Measurements from ENCODE around the gene APBB2. TPM values are rescaled to one million over a fixed set of nuclear protein-coding genes. Genes with fewer than 3 reads are reported as not detected.

The APBB2 gene
- total RNA-seq, 1 donor from 2014 or later, result 52.6 TPM

DNA sequence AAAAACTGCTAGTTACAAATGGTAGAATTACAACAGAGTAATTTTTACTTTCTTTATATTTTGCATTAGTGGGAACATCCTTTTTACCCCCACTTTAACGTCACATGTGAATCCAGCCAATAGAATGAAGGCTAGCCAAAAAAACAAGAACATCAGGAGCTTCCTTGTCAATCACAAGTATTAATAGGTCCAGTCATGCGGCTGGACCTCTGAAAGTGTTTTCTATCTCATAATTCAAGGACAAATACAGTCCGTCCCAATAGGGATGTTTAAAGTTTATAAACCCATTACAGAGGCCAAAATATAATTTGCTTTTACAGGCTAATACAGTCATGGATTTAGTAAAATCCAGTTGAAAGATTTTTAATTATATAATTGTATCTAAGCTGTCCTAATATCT lies 110.7 kb downstream of the APBB2 start:
- DNase-seq (ENCODE audit: low spot score), result no peak

DNA sequence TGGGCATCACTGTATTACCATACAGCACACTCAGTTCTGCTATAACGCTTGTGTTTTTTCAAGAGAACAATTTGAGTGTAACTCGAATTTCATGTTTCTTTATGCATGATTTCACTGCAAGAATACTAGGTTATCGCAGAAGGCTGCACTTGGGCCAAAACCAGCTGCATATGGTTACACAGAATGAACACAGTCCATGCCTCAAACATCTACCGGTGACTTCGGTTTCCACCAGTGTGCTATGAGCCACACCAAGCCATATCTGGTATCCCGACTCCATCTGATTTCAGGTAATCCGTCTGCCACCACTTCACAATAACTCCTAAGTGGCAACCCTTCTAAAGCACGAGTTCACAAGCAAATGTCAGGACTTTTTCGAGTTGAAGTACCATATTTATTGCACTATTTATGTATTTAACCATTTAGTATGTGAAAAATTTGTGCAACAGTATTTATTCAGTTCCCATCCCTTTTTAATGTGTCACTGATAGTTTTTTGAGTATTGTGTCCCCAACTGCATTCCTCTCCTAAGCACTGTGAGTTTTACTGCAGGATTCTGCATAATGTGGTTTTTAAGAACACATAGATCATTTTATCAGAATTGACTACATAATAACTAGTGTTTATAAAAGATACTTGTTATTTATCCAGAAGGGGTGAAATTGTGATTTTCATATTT lies 111.8 kb downstream of the APBB2 start:
- DNase-seq (ENCODE audit: low spot score), result no peak

DNA sequence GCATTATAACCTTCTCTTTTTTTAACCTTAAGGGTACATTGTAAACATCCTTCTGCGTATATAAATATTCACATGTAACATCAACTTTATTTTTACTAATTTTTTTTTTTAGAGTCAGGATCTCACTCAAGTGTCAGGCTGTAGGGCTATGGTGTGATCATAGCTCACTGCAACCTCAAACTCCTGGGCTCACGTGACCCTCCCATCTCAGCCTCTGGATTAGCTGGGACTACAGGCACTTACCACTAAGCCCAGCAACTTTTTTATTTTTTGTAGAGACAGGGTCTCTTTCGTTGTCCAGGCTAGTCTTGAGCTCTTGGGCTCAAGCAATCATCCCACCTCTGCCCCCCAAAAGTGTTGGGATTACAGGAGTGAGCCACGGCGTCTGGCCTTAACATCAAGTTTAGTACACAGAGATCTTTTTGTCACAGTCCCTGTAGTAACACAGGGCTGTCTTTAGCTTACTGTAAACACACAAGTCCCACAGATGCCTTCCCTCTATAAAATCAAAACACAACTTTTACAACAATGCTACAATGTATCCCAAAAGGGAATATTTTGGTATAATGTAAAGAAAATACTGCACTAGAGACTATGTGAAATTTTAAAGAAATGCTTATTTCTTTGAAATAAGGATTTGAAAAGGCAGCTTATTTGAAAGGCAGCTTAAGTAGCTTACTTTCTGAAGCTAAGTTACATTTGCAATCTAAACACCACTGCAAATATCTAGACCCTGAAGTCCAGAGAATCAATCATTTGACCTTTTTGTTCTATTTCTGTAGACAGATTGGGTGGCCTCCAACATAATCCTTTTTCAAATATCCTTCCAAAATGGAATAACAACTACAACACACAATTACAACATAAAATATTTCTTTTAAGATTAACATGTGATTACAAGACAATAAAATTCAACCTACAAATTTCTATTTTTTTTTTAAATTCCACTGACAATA lies 116.0 kb downstream of the APBB2 start:
- no peak for DNase-seq (ENCODE audit: low spot score)

- no peak for DNase-seq (ENCODE audit: low spot score)
Observed at GRCh38 chr4:41095973-41096372, 118.4 kb downstream of the APBB2 start.

GRCh38 chr4:41095192-41095872 lies 119.0 kb downstream of the APBB2 start:
- no peak for DNase-seq (ENCODE audit: low spot score)

DNA sequence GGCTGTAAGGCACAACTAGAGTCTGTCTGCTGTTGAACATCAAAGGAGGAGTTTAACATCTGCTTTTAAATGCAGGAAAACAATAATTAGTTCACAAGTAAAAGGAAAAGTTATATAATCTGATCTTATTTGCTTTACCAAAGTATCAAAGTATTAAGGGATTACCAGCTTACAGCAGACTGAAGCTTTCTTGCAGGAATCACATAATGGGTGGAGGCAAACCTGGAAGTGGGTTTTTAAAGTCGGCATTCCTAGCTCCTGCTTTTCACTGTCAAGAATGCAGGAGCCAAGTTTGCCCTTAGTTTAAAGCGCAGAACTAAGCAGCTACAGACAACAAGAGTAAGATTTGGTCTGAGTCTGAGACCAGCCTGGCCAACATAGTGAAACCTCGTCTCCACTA lies 122.2 kb downstream of the APBB2 start:
- DNase-seq (ENCODE audit: low spot score), result no peak

DNA sequence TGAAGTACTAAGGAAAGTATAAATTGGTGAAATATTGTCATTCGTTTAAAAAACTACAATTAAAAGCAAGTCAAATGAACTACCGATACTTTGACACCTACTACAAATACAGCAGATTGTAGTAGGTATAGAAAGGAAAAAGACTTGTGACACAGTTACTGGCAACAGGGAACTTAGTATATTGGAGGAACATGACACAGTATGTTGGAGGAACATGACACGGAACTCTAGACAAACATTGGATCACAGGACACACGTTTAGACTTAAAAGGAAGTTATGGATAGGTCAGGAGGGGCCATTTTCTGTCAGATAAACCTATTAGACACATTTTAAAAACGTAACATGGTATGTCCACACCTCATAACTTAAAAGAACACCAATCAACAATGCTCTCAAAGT lies 132.5 kb downstream of the APBB2 start:
- no peak for DNase-seq (ENCODE audit: low spot score)

GRCh38 chr4:41080976-41081375 lies 133.4 kb downstream of the APBB2 start:
- DNase-seq (ENCODE audit: low spot score), result no peak

DNA sequence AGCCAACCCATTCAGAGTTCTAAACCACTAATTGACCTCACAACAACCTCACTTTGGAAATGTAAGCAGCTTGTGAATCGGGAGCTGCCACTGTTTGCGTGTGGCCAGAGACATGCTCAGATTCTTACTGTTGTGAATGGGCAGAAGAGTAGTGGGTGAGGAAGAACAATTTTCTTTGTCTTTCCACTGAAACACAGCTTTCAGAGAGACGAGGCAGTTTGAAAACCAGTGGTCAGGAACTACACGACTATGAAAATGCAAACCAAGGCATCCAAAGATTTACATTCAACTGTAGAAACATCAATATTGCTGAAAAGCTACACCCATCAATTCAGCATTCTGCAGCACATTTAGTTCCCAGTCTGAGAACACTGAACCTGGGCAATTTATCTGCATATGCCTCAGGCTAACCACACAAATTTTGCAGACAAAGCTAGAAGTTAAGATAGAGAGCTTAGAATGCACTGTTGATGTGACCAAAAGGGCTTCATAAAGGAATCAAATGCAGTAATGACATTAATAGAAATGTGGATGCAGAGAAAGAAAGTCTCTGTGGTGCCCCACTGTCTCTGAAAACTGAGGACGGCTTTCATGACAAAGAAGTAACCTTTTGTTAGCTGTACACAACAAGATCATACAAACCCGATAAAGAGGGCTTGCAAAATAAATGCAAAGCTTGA lies 134.3 kb downstream of the APBB2 start:
- DNase-seq (ENCODE audit: low spot score), result no peak

DNA sequence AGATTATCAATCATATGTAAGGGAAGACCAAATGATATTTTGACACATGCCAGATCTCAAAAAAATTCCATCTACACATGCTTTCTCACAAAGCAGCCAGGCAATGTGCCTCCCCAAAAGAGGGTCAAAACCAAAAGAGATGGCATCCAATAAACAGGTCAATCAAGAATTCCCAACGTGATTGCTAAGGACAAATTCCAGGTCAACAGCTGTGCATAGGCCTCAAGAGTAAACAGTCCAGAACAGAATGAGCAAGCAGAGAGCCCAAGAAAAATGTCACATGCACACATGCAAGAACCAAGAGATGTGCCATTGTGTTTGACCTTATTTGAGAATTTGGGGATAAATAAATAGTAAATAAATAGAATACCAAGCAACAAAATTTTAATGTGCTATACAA lies 136.7 kb downstream of the APBB2 start:
- no peak for DNase-seq (ENCODE audit: low spot score)

GRCh38 chr4:41076481-41076880 lies 137.9 kb downstream of the APBB2 start:
- DNase-seq (ENCODE audit: low spot score), result no peak

GRCh38 chr4:41074215-41074614 lies 140.1 kb downstream of the APBB2 start:
- DNase-seq (ENCODE audit: low spot score), result no peak

GRCh38 chr4:41072021-41072777 lies 142.1 kb downstream of the APBB2 start:
- DNase-seq (ENCODE audit: low spot score), result no peak

GRCh38 chr4:41070516-41071281 lies 143.6 kb downstream of the APBB2 start:
- no peak for DNase-seq (ENCODE audit: low spot score)

GRCh38 chr4:41069838-41070237 lies 144.5 kb downstream of the APBB2 start:
- DNase-seq (ENCODE audit: low spot score), result no peak

GRCh38 chr4:41069257-41069656 lies 145.1 kb downstream of the APBB2 start:
- DNase-seq (ENCODE audit: low spot score), result no peak

DNA sequence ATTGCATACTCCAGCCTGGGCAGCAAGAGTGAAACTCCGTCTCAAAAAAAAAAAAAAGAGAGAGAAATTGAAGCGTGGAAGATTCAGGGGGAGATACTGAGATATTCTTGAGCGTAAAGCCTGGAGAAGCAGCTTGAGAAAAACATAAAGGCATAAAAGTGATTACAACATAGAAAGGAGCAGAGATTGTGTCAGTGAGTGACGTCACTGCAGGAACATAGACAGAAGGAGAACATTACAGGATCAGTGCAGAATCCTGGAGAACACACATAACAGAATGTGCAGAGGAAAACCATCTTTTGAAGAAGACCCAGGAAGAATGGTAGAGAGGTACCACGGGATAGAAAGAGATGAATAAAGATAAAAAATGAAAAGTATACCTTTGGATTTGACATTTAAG lies 147.0 kb downstream of the APBB2 start:
- no peak for DNase-seq (ENCODE audit: low spot score)

- DNase-seq (ENCODE audit: low spot score), result no peak
Observed at GRCh38 chr4:41066049-41066448, 148.3 kb downstream of the APBB2 start.

DNA sequence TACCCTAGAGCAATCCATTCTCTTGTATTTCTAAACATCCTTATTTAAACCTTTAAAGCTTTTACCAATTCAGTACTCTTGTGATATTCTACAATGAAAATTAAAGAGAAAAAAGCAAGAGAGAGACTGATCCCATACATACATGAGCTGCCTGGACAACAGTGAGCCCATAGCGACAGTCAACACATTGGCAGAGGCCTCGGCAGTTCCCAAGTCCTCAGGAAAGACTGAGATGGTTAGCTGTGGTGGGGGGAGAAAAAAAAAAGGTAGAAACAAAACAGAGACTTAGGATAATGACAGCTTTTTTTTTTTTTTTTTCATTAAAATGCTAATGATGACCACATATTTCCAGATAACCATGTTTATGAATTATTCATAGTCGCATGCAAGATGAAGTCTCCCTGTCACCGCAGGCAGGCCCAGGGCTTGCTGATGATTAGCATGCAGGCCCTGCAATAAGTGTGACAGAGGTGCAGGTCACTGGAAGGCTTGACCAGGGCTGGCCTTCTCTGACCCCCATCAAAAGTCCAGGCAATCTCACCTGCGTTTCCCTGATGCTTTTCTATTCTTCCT lies 148.8 kb downstream of the APBB2 start:
- DNase-seq (ENCODE audit: low spot score), result no peak

GRCh38 chr4:41064953-41065352 lies 149.4 kb downstream of the APBB2 start:
- DNase-seq (ENCODE audit: low spot score), result no peak

Measured in ureter (tissue), 1 donor.